K562 (cell line): Measurements from ENCODE around the gene PXN. TPM values are rescaled to one million over a fixed set of nuclear protein-coding genes. Genes with fewer than 3 reads are reported as not detected.

Experiments used
- ATAC-seq: fragments of 200-7000 bp; cut with Tn5 transposase; 3 replicates; pipeline ENCODE4 v1.9.1; 2020; ENCODE audit warnings: moderate library complexity
- BruUV-seq: library from RNA; stranded (reverse); fragments of 400-500 nt; replicated peaks from 2 replicates; lab custom pipeline; 2021; lab: Mats Ljungman, UMichigan
- CTCF ChIA-PET: fragments of 300-600 bp; formaldehyde crosslinking; extraction: SDS; loops from one replicate; lab custom pipeline; 2021; ENCODE audit warnings: low intra/inter-chr PET ratio; lab: Yijun Ruan, JAX
- POLR2A ChIA-PET: fragments of 300-600, 350-650 bp; sonication (Branson Sonifier 250); formaldehyde crosslinking; extraction: SDS; loops from one replicate; lab custom pipeline; 2021; ENCODE audit warnings: antibody characterized with exemption, inconsistent platforms; lab: Yijun Ruan, JAX
- DNase-seq, 4 experiments: peaks; one replicate each; pipeline versions ENCODE4 v3.0.0 to v3.0.0-alpha.2; 2011 to 2018; ENCODE audit warnings: low spot score in 3 of 4, mixed read lengths in 3 of 4; ENCODE audit errors: extremely low read depth in 1 of 4
- FAIRE-seq: peaks from 2 replicates; lab custom pipeline; 2011; peaks lifted over from hg19 to GRCh38; lab: Jason Lieb, UNC
- H2AFZ ChIP-seq: 2 replicates; pipeline ENCODE4 v1.6.0; 2011; ENCODE audit warnings: low read depth, low read length, control low read depth, inconsistent platforms
- H3K27ac ChIP-seq: fragments of 200-600 bp; 3 replicates; pipeline ENCODE4 v1.8.0; 2011; ENCODE audit warnings: low read depth, mild to moderate bottlenecking, control low read depth, inconsistent platforms, low read length, moderate library complexity, mixed read lengths; ENCODE audit errors: extremely low read depth
- H3K27me3 ChIP-seq, 2 experiments: fragments of 300-600 bp in 1 of 2; 2 replicates in 1 of 2; 3 replicates in 1 of 2; pipeline versions ENCODE4 v1.6.0 to v1.8.0; 2011; ENCODE audit warnings: inconsistent platforms in 2 of 2, low read length in 2 of 2, mild to moderate bottlenecking in 1 of 2, mixed read lengths in 1 of 2, moderate library complexity in 1 of 2; ENCODE audit not compliant: control insufficient read depth in 2 of 2, insufficient read depth in 2 of 2
- H3K36me3 ChIP-seq: fragments of 300-600 bp; 3 replicates; pipeline ENCODE4 v1.8.0; 2011; ENCODE audit warnings: mild to moderate bottlenecking, low read length, inconsistent platforms; ENCODE audit not compliant: control insufficient read depth, insufficient read depth
- H3K4me1 ChIP-seq, 2 experiments: fragments of 200-600 bp in 1 of 2; replicated peaks in 1 of 2; 2 replicates in 1 of 2; 3 replicates in 1 of 2; pipeline versions ENCODE4 v1.5.1 to v1.8.0; 2011; ENCODE audit warnings: inconsistent platforms in 2 of 2, low read length in 2 of 2, mild to moderate bottlenecking in 1 of 2, mixed read lengths in 1 of 2, moderate library complexity in 1 of 2; ENCODE audit not compliant: control insufficient read depth in 2 of 2, insufficient read depth in 2 of 2
- H3K4me2 ChIP-seq: 2 replicates; pipeline ENCODE4 v1.6.1; 2011; ENCODE audit warnings: low read length, control low read depth, inconsistent platforms, mixed read lengths; ENCODE audit not compliant: insufficient read depth
- H3K4me3 ChIP-seq: fragments of 200-600 bp; sonication (generic), shearing (Covaris generic); 2 replicates; pipeline ENCODE4 v1.5.1; 2016; ENCODE audit warnings: control low read depth, inconsistent platforms
- H3K79me2 ChIP-seq: fragments of 200-600 bp; 3 replicates; pipeline ENCODE4 v1.8.0; 2011; ENCODE audit warnings: low read length, inconsistent platforms; ENCODE audit not compliant: control insufficient read depth, insufficient read depth
- H3K9ac ChIP-seq, 2 experiments: 2 replicates each; pipeline versions ENCODE4 v1.6.0 to v1.6.1; 2011; ENCODE audit warnings: low read depth in 2 of 2, low read length in 2 of 2, control low read depth in 1 of 2, inconsistent platforms in 1 of 2, mild to moderate bottlenecking in 1 of 2, mixed read lengths in 1 of 2; ENCODE audit not compliant: insufficient read depth in 1 of 2
- H3K9me1 ChIP-seq: one replicate; pipeline ENCODE4 v1.6.0; 2011; ENCODE audit warnings: inconsistent platforms, mild to moderate bottlenecking, low read length, moderate library complexity; ENCODE audit not compliant: control insufficient read depth, insufficient read depth
- H3K9me3 ChIP-seq: replicated peaks from 2 replicates; pipeline ENCODE4 v1.5.1; 2011; ENCODE audit warnings: low read depth, low read length, inconsistent platforms; ENCODE audit not compliant: control insufficient read depth, insufficient read depth
- H4K20me1 ChIP-seq: replicated peaks from 2 replicates; pipeline ENCODE4 v1.6.1; 2011; ENCODE audit warnings: low read length, inconsistent platforms, mixed read lengths; ENCODE audit not compliant: control insufficient read depth, insufficient read depth
- CEBPB ChIP-seq: fragments of 450-650 bp; IDR thresholded peaks from 2 replicates; pipeline ENCODE4 v1.6.1; 2016; ENCODE audit warnings: missing genetic modification characterization, missing compliant biosample characterization
- ETV5 ChIP-seq: sonication (generic); formaldehyde crosslinking; IDR thresholded peaks from 2 replicates; pipeline ENCODE4 v1.4.0; 2020; ENCODE audit warnings: low read depth, mild to moderate bottlenecking, missing genetic modification reagents
- ILF3 ChIP-seq: fragments of 450-650 bp; IDR thresholded peaks from 2 replicates; pipeline ENCODE4 v1.6.1; 2018; ENCODE audit warnings: antibody characterized with exemption, mild to moderate bottlenecking, moderate library complexity, borderline replicate concordance
- KLF10 ChIP-seq: fragments of 250-450 bp; sonication (Bioruptor Pico); IDR thresholded peaks from 2 replicates; pipeline ENCODE4 v1.6.1; 2021; ENCODE audit warnings: matching md5 sums
- MGA ChIP-seq: fragments of 450-650 bp; IDR thresholded peaks from 2 replicates; pipeline ENCODE4 v1.6.1; 2016; ENCODE audit warnings: mild to moderate bottlenecking, moderate library complexity
- NCOR1 ChIP-seq: fragments of 450-650 bp; IDR thresholded peaks from 2 replicates; pipeline ENCODE4 v1.6.1; 2016; ENCODE audit warnings: mild to moderate bottlenecking, moderate library complexity
- POLR2AphosphoS5 ChIP-seq: IDR thresholded peaks from 2 replicates; pipeline ENCODE4 v1.6.1; 2011; ENCODE audit warnings: mild to moderate bottlenecking, low read depth, low read length, moderate library complexity; ENCODE audit not compliant: control insufficient read depth, insufficient read depth
- SIRT6 ChIP-seq: IDR thresholded peaks from one replicate; pipeline ENCODE4 v1.6.1; 2012; ENCODE audit warnings: low read depth, mild to moderate bottlenecking, control low read depth, inconsistent platforms, low read length, moderate library complexity
- WGBS: fragments of 100-300 bp; shearing (Covaris generic); methylation state at CpG from one replicate; pipeline ENCODE4 v1.1.6; 2016; ENCODE audit warnings: low coverage, mixed read lengths; ENCODE audit not compliant: insufficient coverage; ENCODE audit errors: missing lambda C conversion rate; 5-methylcytosine and 5-hydroxymethylcytosine counted together
- in situ Hi-C: fragments of 300-500 bp; cut with MboI; formaldehyde crosslinking; loops from 4 replicates; pipeline ENCODE4 v1.15.0; 2018; ENCODE audit warnings: inconsistent platforms, mixed read lengths
- intact Hi-C: fragments of 100-400 bp; cut with micrococcal nuclease; formaldehyde crosslinking; loops from 2 replicates; pipeline ENCODE4 v1.14.2; 2022
- polyA plus RNA-seq, 8 experiments: library from polyadenylated mRNA; depleted of rRNA in 4 of 8; stranded (reverse) in 5 of 8; unstranded in 3 of 8; fragments of >200 nt; fragmentation: Nextera tagmentation in 2 of 8; fragmentation: Illumina TruSeq in 1 of 8; extraction: Ambion mirVana in 2 of 8; extraction: Trizol in 1 of 8; gene quantifications; 2 replicates each; pipeline versions ENCODE4 v1.2.1 to v1.2.3, GENCODE V29; 2011 to 2014; ENCODE audit warnings: inconsistent platforms in 1 of 8, missing spikeins in 1 of 8
- total RNA-seq, 7 experiments: library from RNA; depleted of rRNA in 6 of 7; stranded (reverse); fragments of >200 nt in 6 of 7; fragmentation: Illumina TruSeq in 2 of 7; extraction: Trizol in 2 of 7; gene quantifications; 2 replicates each; pipeline versions ENCODE4 v1.2.1 to v1.2.3, GENCODE V29; 2011 to 2021; ENCODE audit warnings: low replicate concordance in 1 of 7

PXN gene
- total and polyA plus RNA-seq, 9 of the 15 experiments (the other 6 are each of a cell fraction or from before 2014, with no cell fraction given) = 4.0 to 74.1 (median 18.6) TPM

GRCh38 chr12:120196817-120197541 is 68.6 kb downstream of the PXN start (continued):
- TF ChIP-seq ILF3 (peak; percentile 72; the same call in 1 of the 2 replicates), KLF10 (peak; percentile 55; the same call in 1 of the 2 replicates)
- TF ChIP-seq, all 486 proteins: peak for 17; not testable (repeated sequence) for 469

- Histone ChIP-seq H4K20me1 (peaks cover 36% of the 10 kb centered on the region), H3K4me1 (peaks cover 15 to 38% of the 10 kb centered on the region in 2 experiments; a peak in 4 of 5 replicates), H3K27me3 (no peaks in the 10 kb centered on the region), H3K27ac (peak overlapping the region; percentile 96; the same call in 2 of the 3 replicates), H3K9me3 (no peaks in the 10 kb centered on the region)
- in situ Hi-C loops = no loop called here
- CTCF ChIA-PET = no interaction called here
- TF ChIP-seq MGA (0 out of 2 replicates have a peak, but pooled peaks have one; percentile 26), SIRT6 (peak; percentile 24), POLR2AphosphoS5 (peak; percentile 28; the same call in 1 of the 2 replicates), NCOR1 (0 out of 2 replicates have a peak, but pooled peaks have one; percentile 0), CEBPB (tag) (peak; percentile 53), ETV5 (CRISPR knock-in tag) (no peak)
- TF ChIP-seq, all 486 proteins: peak for 5
- peaks cover 66% of the 10 kb centered on the region for H3K36me3 ChIP-seq
- FAIRE-seq (no peak), DNase-seq (peak in 1 of 4 experiments; percentile 20), ATAC-seq (no peak)
- POLR2A ChIA-PET = interaction anchor here (0.6 to 12.6 kb wide), 19 partner anchors 8 to 206 kb away, joined by 3 to 331 read pairs (median 4); partner anchors contain the start of genes PXN, RAB35, RNU4-1 and RNU4-2
- 62% methylated on average over 1 of the region's 1 CpG for WGBS
- peaks cover 96% of the 10 kb centered on the region for H3K79me2 ChIP-seq
- intact Hi-C loops = no loop called here
- H2AFZ ChIP-seq = no peak overlapping the region
- H3K4me2 ChIP-seq = peak overlapping the region; percentile 49
- H3K9ac ChIP-seq = peak overlapping the region in 1 of 2 experiments; percentile 54; a peak in 2 of 4 replicates
- peak overlapping the region; percentile 84; the same call in 1 of the 2 replicates for H3K4me3 ChIP-seq
- BruUV-seq = no TSS peak
- H3K9me1 ChIP-seq = no peaks in the 10 kb centered on the region
These were observed 69.2 kb downstream of the PXN start for GRCh38 chr12:120196363-120196762.
